Osteoblast (primary cell): ENCODE data around the gene ADCY1. TPM values are rescaled to one million over a fixed set of nuclear protein-coding genes. Genes with fewer than 3 reads are reported as not detected.

Source experiments
- DNase-seq: peaks from one replicate; pipeline ENCODE4 v3.0.0; 2011; ENCODE audit warnings: low spot score, mixed read lengths; ENCODE audit not compliant: insufficient read length; ENCODE audit errors: missing footprints
- H2AFZ ChIP-seq: 2 replicates; pipeline ENCODE4 v1.6.0; 2011; ENCODE audit warnings: mild to moderate bottlenecking, low read length
- H3K27ac ChIP-seq: 2 replicates; pipeline ENCODE4 v1.5.1; 2011; ENCODE audit warnings: mild to moderate bottlenecking, low read depth, low read length, moderate library complexity
- H3K27me3 ChIP-seq: 2 replicates; pipeline ENCODE4 v1.6.0; 2012; ENCODE audit warnings: mild to moderate bottlenecking, control low read depth, inconsistent platforms, low read length, moderate library complexity; ENCODE audit not compliant: insufficient read depth
- H3K36me3 ChIP-seq: 2 replicates; pipeline ENCODE4 v1.5.1; 2011; ENCODE audit warnings: mild to moderate bottlenecking, low read length, control low read depth, moderate library complexity; ENCODE audit not compliant: insufficient read depth
- H3K4me1 ChIP-seq: 2 replicates; pipeline ENCODE4 v1.5.1; 2011; ENCODE audit warnings: mild to moderate bottlenecking, low read length, control low read depth, moderate library complexity; ENCODE audit not compliant: insufficient read depth
- H3K4me2 ChIP-seq: 2 replicates; pipeline ENCODE4 v1.6.0; 2011; ENCODE audit warnings: mild to moderate bottlenecking, low read length; ENCODE audit not compliant: insufficient read depth
- H3K4me3 ChIP-seq: fragments of 200-600 bp; sonication (generic); 3 replicates; pipeline ENCODE4 v1.5.1; 2012; ENCODE audit warnings: mild to moderate bottlenecking, low read length, inconsistent platforms; ENCODE audit not compliant: insufficient read depth
- H3K79me2 ChIP-seq: 2 replicates; pipeline ENCODE4 v1.6.0; 2012; ENCODE audit warnings: mild to moderate bottlenecking, low read length, control low read depth, inconsistent platforms; ENCODE audit not compliant: insufficient read depth
- H3K9me3 ChIP-seq: 2 replicates; pipeline ENCODE4 v1.5.1; 2011; ENCODE audit warnings: low read depth, low read length, control low read depth
- H4K20me1 ChIP-seq: 2 replicates; pipeline ENCODE4 v1.6.0; 2012; ENCODE audit warnings: mild to moderate bottlenecking, low read length, control low read depth; ENCODE audit not compliant: insufficient read depth
- CTCF ChIP-seq: IDR thresholded peaks from 2 replicates; pipeline ENCODE4 v1.5.1; 2011; ENCODE audit warnings: mild to moderate bottlenecking, low read depth, low read length, moderate library complexity; ENCODE audit errors: extremely low read depth
- total RNA-seq: library from RNA; depleted of rRNA; stranded (reverse); fragments of >200 nt; gene quantifications from 2 replicates; pipeline ENCODE4 v1.2.3, GENCODE V29; 2012

The ADCY1 gene
- total RNA-seq, 1 donor, result 1.1 TPM

DNA sequence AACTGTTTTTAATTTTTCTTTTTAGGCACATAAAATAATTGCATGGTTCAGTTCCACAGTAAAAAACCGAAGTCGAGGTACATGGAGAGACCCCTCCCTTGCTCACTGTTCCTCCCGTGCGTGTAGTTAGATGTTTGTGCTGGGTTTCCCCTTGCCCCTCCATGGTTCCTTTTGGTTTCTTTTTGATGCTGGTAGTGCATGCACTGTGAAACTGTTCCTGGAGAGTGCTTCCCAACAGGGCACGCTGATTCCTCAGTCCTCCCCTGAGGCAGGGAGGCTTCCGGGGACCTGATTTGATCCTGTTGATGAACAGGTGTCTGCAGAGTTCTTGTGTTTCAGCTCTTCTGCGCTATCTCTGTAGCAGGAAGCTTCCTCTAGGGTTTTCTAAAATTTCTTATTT is 69.5 kb downstream of the ADCY1 start:
- H3K27ac ChIP-seq, result no peak overlapping the region
- DNase-seq, result no peak
- no peaks in the 10 kb centered on the region for H3K4me1 ChIP-seq
- TF ChIP-seq CTCF, result no peak
- H3K4me3 ChIP-seq, result no peak overlapping the region
- H4K20me1 ChIP-seq, result no peaks in the 10 kb centered on the region
- no peaks in the 10 kb centered on the region for H3K9me3 ChIP-seq
- H2AFZ ChIP-seq, result no peak overlapping the region
- H3K36me3 ChIP-seq, result no peaks in the 10 kb centered on the region
- peaks cover 5% of the 10 kb centered on the region for H3K27me3 ChIP-seq
- no peaks in the 10 kb centered on the region for H3K79me2 ChIP-seq
- no peak overlapping the region for H3K4me2 ChIP-seq

GRCh38 chr7:45644237-45644636 is 70.1 kb downstream of the ADCY1 start:
- Histone ChIP-seq H3K79me2 (no peaks in the 10 kb centered on the region), H3K27ac (no peak overlapping the region), H4K20me1 (no peaks in the 10 kb centered on the region), H3K4me2 (no peak overlapping the region), H3K4me1 (no peaks in the 10 kb centered on the region), H3K27me3 (peaks cover 5% of the 10 kb centered on the region), H3K4me3 (no peak overlapping the region), H3K36me3 (no peaks in the 10 kb centered on the region), H3K9me3 (no peaks in the 10 kb centered on the region), H2AFZ (no peak overlapping the region)
- no peak for DNase-seq
- TF ChIP-seq CTCF, result no peak

DNA sequence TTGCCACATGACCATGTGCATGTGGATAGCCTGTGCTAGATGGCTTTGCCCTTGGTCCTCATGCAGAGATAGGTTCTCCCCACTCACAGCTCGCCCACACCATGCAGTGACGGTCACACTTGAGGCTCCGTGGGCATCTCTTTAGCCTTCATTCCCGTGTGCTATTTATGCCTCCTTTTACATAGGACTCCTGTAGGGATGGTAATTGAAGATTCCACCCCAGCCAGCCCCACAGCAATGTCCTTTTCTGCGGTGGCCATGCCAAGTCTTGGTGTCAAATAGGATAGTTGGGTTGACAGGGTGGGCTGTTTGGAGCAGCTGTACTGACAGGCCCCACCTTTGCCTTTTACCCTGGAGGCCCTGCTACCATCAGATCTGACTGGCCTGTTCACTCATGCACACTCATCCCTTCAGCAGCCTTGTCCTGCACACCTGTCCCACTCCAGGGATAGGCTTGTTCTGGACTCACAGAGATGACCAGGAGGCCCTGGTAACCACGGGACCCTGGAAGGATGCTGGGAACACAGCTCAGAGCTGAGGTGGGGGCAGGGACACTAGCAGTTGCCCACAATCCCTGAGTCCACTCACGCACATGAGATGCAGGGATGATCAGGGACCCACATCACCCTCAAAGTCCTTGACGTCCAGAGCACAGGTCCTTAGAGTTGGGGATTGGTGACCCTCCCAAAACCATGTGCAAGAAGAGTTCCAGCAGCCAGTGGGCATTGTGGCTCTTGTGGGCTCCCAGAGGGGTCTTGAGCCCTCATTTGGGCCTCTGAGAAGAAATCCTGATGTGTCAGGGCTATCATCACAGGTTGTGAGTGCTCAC is 71.2 kb downstream of the ADCY1 start:
- DNase-seq, result no peak
- peaks cover 5% of the 10 kb centered on the region for H3K27me3 ChIP-seq
- TF ChIP-seq CTCF, result no peak

DNA sequence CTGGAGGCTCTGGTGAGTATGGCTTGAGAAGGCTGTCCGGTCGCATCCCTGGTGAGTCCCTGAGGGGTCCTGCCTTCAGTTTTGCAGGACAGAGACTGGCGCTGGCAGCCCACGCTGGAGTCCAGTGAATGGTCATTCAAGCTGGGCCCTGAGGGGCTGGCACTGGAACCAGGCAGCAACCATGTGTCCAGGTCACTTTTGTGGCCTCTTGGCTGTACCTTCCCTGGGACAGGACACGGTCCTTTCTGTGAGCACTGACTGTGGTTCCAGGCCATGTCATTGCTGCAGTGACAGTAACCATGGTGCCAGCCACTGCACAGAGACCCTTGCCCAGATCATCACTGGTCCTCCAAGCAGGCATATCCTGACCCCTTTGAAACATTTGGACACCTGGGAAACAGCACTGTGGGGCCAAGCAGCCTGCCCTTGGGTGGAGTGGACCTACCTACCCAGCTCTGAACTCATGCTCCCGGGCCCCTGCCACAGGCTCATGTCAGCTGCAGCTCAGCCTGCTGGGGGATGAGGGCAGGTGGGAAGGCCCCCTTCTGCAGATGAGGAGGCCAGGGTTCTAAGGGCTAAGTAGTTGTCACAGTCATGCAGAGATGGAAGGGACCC is 72.1 kb downstream of the ADCY1 start:
- H3K4me1 ChIP-seq, result no peaks in the 10 kb centered on the region
- no peak overlapping the region for H3K4me3 ChIP-seq
- no peaks in the 10 kb centered on the region for H3K36me3 ChIP-seq
- no peaks in the 10 kb centered on the region for H3K9me3 ChIP-seq
- no peak overlapping the region for H2AFZ ChIP-seq
- no peak for DNase-seq
- peaks cover 5% of the 10 kb centered on the region for H3K27me3 ChIP-seq
- H3K79me2 ChIP-seq, result no peaks in the 10 kb centered on the region
- no peak overlapping the region for H3K27ac ChIP-seq
- TF ChIP-seq CTCF, result no peak
- no peak overlapping the region for H3K4me2 ChIP-seq
- no peaks in the 10 kb centered on the region for H4K20me1 ChIP-seq

More for the DNA sequence above, 71.2 kb downstream of the ADCY1 start:
- H3K27ac ChIP-seq, result no peak overlapping the region
- no peaks in the 10 kb centered on the region for H3K4me1 ChIP-seq
- no peaks in the 10 kb centered on the region for H3K9me3 ChIP-seq
- no peaks in the 10 kb centered on the region for H3K36me3 ChIP-seq
- no peaks in the 10 kb centered on the region for H4K20me1 ChIP-seq
- no peak overlapping the region for H3K4me2 ChIP-seq
- no peaks in the 10 kb centered on the region for H3K79me2 ChIP-seq
- H2AFZ ChIP-seq, result no peak overlapping the region
- H3K4me3 ChIP-seq, result no peak overlapping the region
